ENCODE data around the gene HSD11B2.

The HSD11B2 gene

GRCh38 chr16:67436640-67437193 lies 5.8 kb downstream of the HSD11B2 start:
- TF ChIP-seq FOXP2 (optimal IDR thresholded peaks at IDR 0.05; ENCODE audit: borderline replicate concordance, extremely low read depth, extremely low read length, insufficient read depth) (no peak), TAF1 (IDR thresholded peaks at IDR 0.05; ENCODE audit: borderline replicate concordance, insufficient read depth, low read length) (no peak), POLR2AphosphoS5 (IDR thresholded peaks at IDR 0.05; ENCODE audit: low read depth, low read length) (no peak), REST (IDR thresholded peaks at IDR 0.05; ENCODE audit: insufficient read depth in 1 of 2, low read depth in 2 of 2, low read length in 2 of 2) (no peak), SIN3A (IDR thresholded peaks at IDR 0.05; ENCODE audit: borderline replicate concordance, insufficient read depth, low read length) (no peak)

- TF ChIP-seq FOXP2 (optimal IDR thresholded peaks at IDR 0.05; ENCODE audit: borderline replicate concordance, extremely low read depth, extremely low read length, insufficient read depth): no peak
- no peak for TF ChIP-seq TAF1 (IDR thresholded peaks at IDR 0.05; ENCODE audit: borderline replicate concordance, insufficient read depth, low read length)
- TF ChIP-seq POLR2AphosphoS5 (IDR thresholded peaks at IDR 0.05; ENCODE audit: low read depth, low read length): no peak
- no peak for TF ChIP-seq SIN3A (IDR thresholded peaks at IDR 0.05; ENCODE audit: borderline replicate concordance, insufficient read depth, low read length)
- no peak for TF ChIP-seq REST (IDR thresholded peaks at IDR 0.05; ENCODE audit: insufficient read depth in 1 of 2, low read depth in 2 of 2, low read length in 2 of 2)
Observed at GRCh38 chr16:67437513-67437912, 6.6 kb downstream of the HSD11B2 start.

GRCh38 chr16:67438098-67438791 lies 7.3 kb downstream of the HSD11B2 start:
- TF ChIP-seq SIN3A (IDR thresholded peaks at IDR 0.05; ENCODE audit: borderline replicate concordance, insufficient read depth, low read length) (no peak), POLR2AphosphoS5 (IDR thresholded peaks at IDR 0.05; ENCODE audit: low read depth, low read length) (no peak), TAF1 (IDR thresholded peaks at IDR 0.05; ENCODE audit: borderline replicate concordance, insufficient read depth, low read length) (no peak), REST (IDR thresholded peaks at IDR 0.05; ENCODE audit: insufficient read depth in 1 of 2, low read depth in 2 of 2, low read length in 2 of 2) (no peak), FOXP2 (optimal IDR thresholded peaks at IDR 0.05; ENCODE audit: borderline replicate concordance, extremely low read depth, extremely low read length, insufficient read depth) (no peak)

GRCh38 chr16:67438824-67439393 lies 8.0 kb downstream of the HSD11B2 start:
- TF ChIP-seq POLR2AphosphoS5 (IDR thresholded peaks at IDR 0.05; ENCODE audit: low read depth, low read length): no peak

GRCh38 chr16:67441271-67441753 lies 10.4 kb downstream of the HSD11B2 start:
- TF ChIP-seq FOXP2 (optimal IDR thresholded peaks at IDR 0.05; ENCODE audit: borderline replicate concordance, extremely low read depth, extremely low read length, insufficient read depth) (no peak), SIN3A (IDR thresholded peaks at IDR 0.05; ENCODE audit: borderline replicate concordance, insufficient read depth, low read length) (no peak), TAF1 (IDR thresholded peaks at IDR 0.05; ENCODE audit: borderline replicate concordance, insufficient read depth, low read length) (no peak), POLR2AphosphoS5 (IDR thresholded peaks at IDR 0.05; ENCODE audit: low read depth, low read length) (no peak), REST (IDR thresholded peaks at IDR 0.05; ENCODE audit: insufficient read depth in 1 of 2, low read depth in 2 of 2, low read length in 2 of 2) (no peak)

Data from PFSK-1 (cell line).